Transverse colon (tissue), 4 donors: Measurements from ENCODE around the gene GLI3.

Source experiments
- CTCF ChIP-seq, 5 experiments: fragments of 200-600 bp in 3 of 5; fragments of 450-650 bp in 2 of 5; sonication (generic) in 3 of 5; IDR thresholded peaks; 1 replicate in 2 of 5; 2 replicates in 3 of 5; pipeline ENCODE4 v1.5.1; 2016 to 2017; ENCODE audit warnings: antibody characterized with exemption in 5 of 5, inconsistent platforms in 3 of 5, mild to moderate bottlenecking in 2 of 5, moderate library complexity in 1 of 5
- POLR2A ChIP-seq: fragments of 450-650 bp; IDR thresholded peaks from one replicate; pipeline ENCODE4 v1.6.1; 2016; ENCODE audit warnings: antibody characterized with exemption, mild to moderate bottlenecking, moderate library complexity
- POLR2AphosphoS5 ChIP-seq, 3 donors: sonication (generic); formaldehyde crosslinking; IDR thresholded peaks; one replicate each; pipeline ENCODE4 v1.6.1; 2016; ENCODE audit warnings: antibody characterized with exemption in 3 of 3

GRCh38 chr7:42104231-42104630 lies 132.8 kb downstream of the GLI3 start:
- no peak for TF ChIP-seq POLR2AphosphoS5 (IDR thresholded peaks at IDR 0.05)
- TF ChIP-seq CTCF (IDR thresholded peaks at IDR 0.05) = no peak
- TF ChIP-seq POLR2A = no peak
